ENCODE results near the gene OGT.
"Not testable (repeated sequence)": the region's sequence is repeated elsewhere in the genome, so short reads cannot be mapped to it uniquely, and the experiment has no call there.

OGT gene

GRCh38 chrX:71540801-71541200, 7.9 kb downstream of the OGT start:
- DNase-seq (ENCODE audit: low read depth in 2 of 2): no peak

- DNase-seq (ENCODE audit: low read depth in 2 of 2): no peak
Measured at GRCh38 chrX:71541210-71542022, 8.5 kb downstream of the OGT start.

- DNase-seq (ENCODE audit: low read depth in 2 of 2): no peak
Measured at GRCh38 chrX:71542411-71542810, 9.5 kb downstream of the OGT start.

- DNase-seq (ENCODE audit: low read depth in 2 of 2): no peak
Measured at GRCh38 chrX:71542825-71543224, 9.9 kb downstream of the OGT start.

GRCh38 chrX:71543316-71543715, 10.4 kb downstream of the OGT start:
- no peak for DNase-seq (ENCODE audit: low read depth in 2 of 2)

- no peak for DNase-seq (ENCODE audit: low read depth in 2 of 2)
Measured at GRCh38 chrX:71545364-71545763, 12.5 kb downstream of the OGT start.

- DNase-seq (ENCODE audit: low read depth in 2 of 2): no peak
Measured at GRCh38 chrX:71546879-71547278, 14.0 kb downstream of the OGT start.

GRCh38 chrX:71547339-71547738, 14.4 kb downstream of the OGT start:
- DNase-seq (ENCODE audit: low read depth in 2 of 2): no peak

- no peak for DNase-seq (ENCODE audit: low read depth in 2 of 2)
Measured at GRCh38 chrX:71549986-71550385, 17.1 kb downstream of the OGT start.

GRCh38 chrX:71550578-71550977, 17.7 kb downstream of the OGT start:
- no peak for DNase-seq (ENCODE audit: low read depth in 2 of 2)

GRCh38 chrX:71556036-71556435, 23.1 kb downstream of the OGT start:
- DNase-seq (ENCODE audit: low read depth in 2 of 2): no peak

GRCh38 chrX:71558920-71559319, 26.0 kb downstream of the OGT start:
- DNase-seq (ENCODE audit: low read depth in 2 of 2): no peak

- not testable (repeated sequence) for DNase-seq (ENCODE audit: low read depth in 2 of 2)
Measured at GRCh38 chrX:71559773-71560172, 26.9 kb downstream of the OGT start.

- DNase-seq (ENCODE audit: low read depth in 2 of 2): no peak
Measured at GRCh38 chrX:71563921-71564320, 31.0 kb downstream of the OGT start.

GRCh38 chrX:71565474-71566041, 32.7 kb downstream of the OGT start:
- no peak for DNase-seq (ENCODE audit: low read depth in 2 of 2)

GRCh38 chrX:71571390-71571789, 38.5 kb downstream of the OGT start:
- DNase-seq (ENCODE audit: low read depth in 2 of 2): not testable (repeated sequence)

- no peak for DNase-seq (ENCODE audit: low read depth in 2 of 2)
Measured at GRCh38 chrX:71573590-71573989, 40.7 kb downstream of the OGT start.

- DNase-seq (ENCODE audit: low read depth in 2 of 2): no peak
Measured at GRCh38 chrX:71577682-71578081, 44.8 kb downstream of the OGT start.

- DNase-seq (ENCODE audit: low read depth in 2 of 2): no peak
Measured at GRCh38 chrX:71578253-71579135, 45.6 kb downstream of the OGT start, which contains the start of gene GCNA. TSS of gene GCNA (plus strand) at chrX:71578437. CDS start at chrX:71580822, 2,385 bp downstream.

- DNase-seq (ENCODE audit: low read depth in 2 of 2): no peak
Measured at GRCh38 chrX:71579136-71579989, 46.5 kb downstream of the OGT start.

- DNase-seq (ENCODE audit: low read depth in 2 of 2): no peak
Measured at GRCh38 chrX:71579990-71580380, 47.1 kb downstream of the OGT start.

Data from stimulated activated CD4-positive, alpha-beta T cell treated with anti-CD3 and anti-CD28 coated beads, Interleukin-1b, Interleukin-23, amount 100 ng/mL, for 4 hours (primary cell).